Embryonic facial prominence (tissue), 1 donor: ENCODE results near the gene SLC26A2.

Experiments
- DNase-seq: peaks from one replicate; pipeline ENCODE4 v3.0.0-alpha.2; 2016; ENCODE audit errors: extremely low spot score

Gene SLC26A2

DNA sequence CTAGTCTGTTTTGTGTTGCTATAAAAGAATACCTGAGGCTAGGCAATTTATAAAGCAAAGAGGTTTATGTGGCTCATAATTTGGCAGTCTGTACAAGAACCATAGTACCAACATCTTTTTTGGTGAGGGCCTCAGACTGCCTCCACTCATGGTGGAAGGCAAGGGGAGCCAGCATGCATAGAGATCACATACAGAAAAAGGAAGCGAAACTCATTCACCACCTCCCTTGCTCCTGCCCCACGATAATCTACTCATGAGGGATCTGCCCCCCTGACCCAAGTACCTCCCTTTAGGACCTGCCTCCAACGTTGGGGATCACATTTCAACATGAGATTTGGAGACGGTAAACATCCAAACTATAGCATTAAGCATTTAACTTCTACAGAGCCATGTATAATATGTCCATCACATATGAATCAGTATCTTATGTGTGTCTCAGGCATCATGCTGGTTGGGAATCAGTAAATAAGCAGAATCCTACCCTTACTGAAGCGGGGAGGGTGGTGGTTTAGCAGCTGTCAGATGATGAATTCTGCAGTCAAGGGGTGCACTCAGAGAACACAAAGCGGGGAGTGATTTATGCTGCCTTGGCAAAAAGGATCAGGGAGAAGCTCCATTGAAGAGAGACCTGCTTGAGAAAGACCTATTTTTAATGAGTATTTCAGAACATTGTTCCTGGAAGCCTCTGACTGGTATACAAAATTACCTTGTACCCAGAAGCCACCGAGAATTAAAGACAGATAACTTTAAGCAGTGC, 74.8 kb downstream of the SLC26A2 start:
- DNase-seq, result no peak

DNA sequence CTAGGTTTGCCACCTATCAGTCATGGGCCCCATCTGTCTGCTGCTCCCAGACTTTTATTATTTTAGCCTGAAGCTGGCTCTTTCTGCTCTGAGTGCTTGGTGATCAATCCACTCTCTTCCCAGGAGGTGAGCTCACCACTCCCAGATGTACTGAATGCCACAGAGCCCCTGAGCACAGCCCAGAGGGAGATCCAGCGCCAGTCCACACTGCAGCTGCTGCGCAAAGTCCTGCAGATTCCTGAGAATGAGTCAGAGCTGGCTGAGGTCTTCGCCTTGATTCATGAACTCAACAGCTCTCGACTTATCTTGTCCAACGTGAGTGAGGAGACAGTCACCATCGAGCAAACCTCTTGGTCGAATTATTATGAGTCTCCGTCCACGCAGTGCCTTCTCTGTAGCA, 76.0 kb downstream of the SLC26A2 start:
- no peak for DNase-seq
